ENCODE results near the gene IL10RA. TPM values are rescaled to one million over a fixed set of nuclear protein-coding genes. Genes with fewer than 3 reads are reported as not detected.
"Not testable (repeated sequence)": the region's sequence is repeated elsewhere in the genome, so short reads cannot be mapped to it uniquely, and the experiment has no call there.

The IL10RA gene
- total RNA-seq, 1 donor from 2014 or later: 8.9 TPM

- Histone ChIP-seq H3K27ac (ENCODE audit: low read depth, low read length) (peak overlapping the region; percentile 38), H3K4me3 (ENCODE audit: low read length in 3 of 3) (no peak overlapping the region), H3K9me3 (ENCODE audit: control insufficient read depth in 3 of 3, low read length in 3 of 3) (no peaks in the 10 kb centered on the region), H3K4me1 (ENCODE audit: control insufficient read depth in 3 of 3, insufficient read depth in 3 of 3, low read length in 3 of 3) (peaks cover 0 to 6% (median 0%) of the 10 kb centered on the region in 3 donors), H3K27me3 (ENCODE audit: control insufficient read depth in 3 of 3, insufficient read depth in 3 of 3, low read length in 3 of 3) (peaks cover 3 to 23% (median 16%) of the 10 kb centered on the region in 3 donors), H3K9ac (ENCODE audit: low read depth in 1 of 3, low read length in 3 of 3) (no peak overlapping the region), H3K36me3 (ENCODE audit: control insufficient read depth in 3 of 3, insufficient read depth in 3 of 3, low read length in 3 of 3) (no peaks in the 10 kb centered on the region)
Measured at GRCh38 chr11:117976445-117976844, 9.7 kb upstream of the IL10RA start.

- no peak overlapping the region for H3K9ac ChIP-seq (ENCODE audit: low read depth in 1 of 3, low read length in 3 of 3)
- peak overlapping the region; percentile 38 for H3K27ac ChIP-seq (ENCODE audit: low read depth, low read length)
- no peaks in the 10 kb centered on the region for H3K36me3 ChIP-seq (ENCODE audit: control insufficient read depth in 3 of 3, insufficient read depth in 3 of 3, low read length in 3 of 3)
- H3K4me3 ChIP-seq (ENCODE audit: low read length in 3 of 3): no peak overlapping the region
- peaks cover 0 to 6% (median 0%) of the 10 kb centered on the region in 3 donors for H3K4me1 ChIP-seq (ENCODE audit: control insufficient read depth in 3 of 3, insufficient read depth in 3 of 3, low read length in 3 of 3)
- no peaks in the 10 kb centered on the region for H3K9me3 ChIP-seq (ENCODE audit: control insufficient read depth in 3 of 3, low read length in 3 of 3)
- peaks cover 3 to 23% (median 16%) of the 10 kb centered on the region in 3 donors for H3K27me3 ChIP-seq (ENCODE audit: control insufficient read depth in 3 of 3, insufficient read depth in 3 of 3, low read length in 3 of 3)
Measured at GRCh38 chr11:117977029-117977428, 9.2 kb upstream of the IL10RA start.

- H3K4me1 ChIP-seq (ENCODE audit: control insufficient read depth in 3 of 3, insufficient read depth in 3 of 3, low read length in 3 of 3); H3K36me3 ChIP-seq (ENCODE audit: control insufficient read depth in 3 of 3, insufficient read depth in 3 of 3, low read length in 3 of 3); H3K9ac ChIP-seq (ENCODE audit: low read depth in 1 of 3, low read length in 3 of 3); H3K27ac ChIP-seq (ENCODE audit: low read depth, low read length); H3K4me3 ChIP-seq (ENCODE audit: low read length in 3 of 3); H3K9me3 ChIP-seq (ENCODE audit: control insufficient read depth in 3 of 3, low read length in 3 of 3): not testable (repeated sequence)
- peaks cover 3 to 22% (median 13%) of the 10 kb centered on the region in 3 donors for H3K27me3 ChIP-seq (ENCODE audit: control insufficient read depth in 3 of 3, insufficient read depth in 3 of 3, low read length in 3 of 3)
Measured at GRCh38 chr11:117977612-117978264, 8.5 kb upstream of the IL10RA start.

GRCh38 chr11:117978291-117978910, 7.8 kb upstream of the IL10RA start:
- H3K4me3 ChIP-seq (ENCODE audit: low read length in 3 of 3); H3K9ac ChIP-seq (ENCODE audit: low read depth in 1 of 3, low read length in 3 of 3); H3K27ac ChIP-seq (ENCODE audit: low read depth, low read length); H3K9me3 ChIP-seq (ENCODE audit: control insufficient read depth in 3 of 3, low read length in 3 of 3); H3K36me3 ChIP-seq (ENCODE audit: control insufficient read depth in 3 of 3, insufficient read depth in 3 of 3, low read length in 3 of 3); H3K4me1 ChIP-seq (ENCODE audit: control insufficient read depth in 3 of 3, insufficient read depth in 3 of 3, low read length in 3 of 3): not testable (repeated sequence)
- peaks cover 0 to 17% (median 13%) of the 10 kb centered on the region in 3 donors for H3K27me3 ChIP-seq (ENCODE audit: control insufficient read depth in 3 of 3, insufficient read depth in 3 of 3, low read length in 3 of 3)

GRCh38 chr11:117978991-117979390, 7.2 kb upstream of the IL10RA start:
- Histone ChIP-seq H3K9me3 (ENCODE audit: control insufficient read depth in 3 of 3, low read length in 3 of 3) (no peaks in the 10 kb centered on the region), H3K9ac (ENCODE audit: low read depth in 1 of 3, low read length in 3 of 3) (no peak overlapping the region), H3K36me3 (ENCODE audit: control insufficient read depth in 3 of 3, insufficient read depth in 3 of 3, low read length in 3 of 3) (no peaks in the 10 kb centered on the region), H3K27me3 (ENCODE audit: control insufficient read depth in 3 of 3, insufficient read depth in 3 of 3, low read length in 3 of 3) (peaks cover 0 to 17% (median 13%) of the 10 kb centered on the region in 3 donors), H3K4me1 (ENCODE audit: control insufficient read depth in 3 of 3, insufficient read depth in 3 of 3, low read length in 3 of 3) (peaks cover 0 to 6% (median 0%) of the 10 kb centered on the region in 3 donors), H3K27ac (ENCODE audit: low read depth, low read length) (no peak overlapping the region), H3K4me3 (ENCODE audit: low read length in 3 of 3) (no peak overlapping the region)

GRCh38 chr11:117979481-117980211, 6.5 kb upstream of the IL10RA start:
- H3K27ac ChIP-seq (ENCODE audit: low read depth, low read length): peak overlapping the region; percentile 36

GRCh38 chr11:117980280-117980679, 5.9 kb upstream of the IL10RA start:
- H3K27ac ChIP-seq (ENCODE audit: low read depth, low read length): peak overlapping the region; percentile 31

More at GRCh38 chr11:117979481-117980211, 6.5 kb upstream of the IL10RA start:
- Histone ChIP-seq H3K9ac (ENCODE audit: low read depth in 1 of 3, low read length in 3 of 3) (no peak overlapping the region), H3K27me3 (ENCODE audit: control insufficient read depth in 3 of 3, insufficient read depth in 3 of 3, low read length in 3 of 3) (peaks cover 0 to 19% (median 13%) of the 10 kb centered on the region in 3 donors), H3K4me1 (ENCODE audit: control insufficient read depth in 3 of 3, insufficient read depth in 3 of 3, low read length in 3 of 3) (peaks cover 0 to 6% (median 0%) of the 10 kb centered on the region in 3 donors), H3K36me3 (ENCODE audit: control insufficient read depth in 3 of 3, insufficient read depth in 3 of 3, low read length in 3 of 3) (no peaks in the 10 kb centered on the region), H3K9me3 (ENCODE audit: control insufficient read depth in 3 of 3, low read length in 3 of 3) (no peaks in the 10 kb centered on the region), H3K4me3 (ENCODE audit: low read length in 3 of 3) (no peak overlapping the region)

GRCh38 chr11:117980720-117981119, 5.5 kb upstream of the IL10RA start:
- Histone ChIP-seq H3K4me3 (ENCODE audit: low read length in 3 of 3) (no peak overlapping the region), H3K27ac (ENCODE audit: low read depth, low read length) (peak overlapping the region; percentile 31), H3K36me3 (ENCODE audit: control insufficient read depth in 3 of 3, insufficient read depth in 3 of 3, low read length in 3 of 3) (no peaks in the 10 kb centered on the region), H3K9ac (ENCODE audit: low read depth in 1 of 3, low read length in 3 of 3) (no peak overlapping the region), H3K9me3 (ENCODE audit: control insufficient read depth in 3 of 3, low read length in 3 of 3) (no peaks in the 10 kb centered on the region), H3K4me1 (ENCODE audit: control insufficient read depth in 3 of 3, insufficient read depth in 3 of 3, low read length in 3 of 3) (peaks cover 0 to 6% (median 0%) of the 10 kb centered on the region in 3 donors), H3K27me3 (ENCODE audit: control insufficient read depth in 3 of 3, insufficient read depth in 3 of 3, low read length in 3 of 3) (peaks cover 0 to 20% (median 13%) of the 10 kb centered on the region in 3 donors)

More at GRCh38 chr11:117980280-117980679, 5.9 kb upstream of the IL10RA start:
- peaks cover 0 to 6% (median 0%) of the 10 kb centered on the region in 3 donors for H3K4me1 ChIP-seq (ENCODE audit: control insufficient read depth in 3 of 3, insufficient read depth in 3 of 3, low read length in 3 of 3)
- no peak overlapping the region for H3K4me3 ChIP-seq (ENCODE audit: low read length in 3 of 3)
- peaks cover 0 to 19% (median 13%) of the 10 kb centered on the region in 3 donors for H3K27me3 ChIP-seq (ENCODE audit: control insufficient read depth in 3 of 3, insufficient read depth in 3 of 3, low read length in 3 of 3)
- no peak overlapping the region for H3K9ac ChIP-seq (ENCODE audit: low read depth in 1 of 3, low read length in 3 of 3)
- H3K36me3 ChIP-seq (ENCODE audit: control insufficient read depth in 3 of 3, insufficient read depth in 3 of 3, low read length in 3 of 3): no peaks in the 10 kb centered on the region
- H3K9me3 ChIP-seq (ENCODE audit: control insufficient read depth in 3 of 3, low read length in 3 of 3): no peaks in the 10 kb centered on the region

GRCh38 chr11:117983163-117983475, 3.1 kb upstream of the IL10RA start:
- Histone ChIP-seq H3K36me3 (ENCODE audit: control insufficient read depth in 3 of 3, insufficient read depth in 3 of 3, low read length in 3 of 3) (no peaks in the 10 kb centered on the region), H3K27ac (ENCODE audit: low read depth, low read length) (no peak overlapping the region), H3K27me3 (ENCODE audit: control insufficient read depth in 3 of 3, insufficient read depth in 3 of 3, low read length in 3 of 3) (peaks cover 18 to 40% (median 29%) of the 10 kb centered on the region in 3 donors), H3K9ac (ENCODE audit: low read depth in 1 of 3, low read length in 3 of 3) (no peak overlapping the region), H3K4me3 (ENCODE audit: low read length in 3 of 3) (no peak overlapping the region), H3K9me3 (ENCODE audit: control insufficient read depth in 3 of 3, low read length in 3 of 3) (no peaks in the 10 kb centered on the region), H3K4me1 (ENCODE audit: control insufficient read depth in 3 of 3, insufficient read depth in 3 of 3, low read length in 3 of 3) (peaks cover 4 to 12% (median 9%) of the 10 kb centered on the region in 3 donors)

GRCh38 chr11:117984476-117984875, 1.7 kb upstream of the IL10RA start:
- Histone ChIP-seq H3K27me3 (ENCODE audit: control insufficient read depth in 3 of 3, insufficient read depth in 3 of 3, low read length in 3 of 3) (peaks cover 24 to 46% (median 32%) of the 10 kb centered on the region in 3 donors), H3K36me3 (ENCODE audit: control insufficient read depth in 3 of 3, insufficient read depth in 3 of 3, low read length in 3 of 3) (no peaks in the 10 kb centered on the region), H3K9me3 (ENCODE audit: control insufficient read depth in 3 of 3, low read length in 3 of 3) (no peaks in the 10 kb centered on the region), H3K27ac (ENCODE audit: low read depth, low read length) (no peak overlapping the region), H3K4me1 (ENCODE audit: control insufficient read depth in 3 of 3, insufficient read depth in 3 of 3, low read length in 3 of 3) (peaks cover 4 to 9% (median 6%) of the 10 kb centered on the region in 3 donors), H3K9ac (ENCODE audit: low read depth in 1 of 3, low read length in 3 of 3) (no peak overlapping the region), H3K4me3 (ENCODE audit: low read length in 3 of 3) (no peak overlapping the region)

All from skeletal muscle tissue (tissue), 4 donors.